ENCODE measurements around the gene TP63.

DNA sequence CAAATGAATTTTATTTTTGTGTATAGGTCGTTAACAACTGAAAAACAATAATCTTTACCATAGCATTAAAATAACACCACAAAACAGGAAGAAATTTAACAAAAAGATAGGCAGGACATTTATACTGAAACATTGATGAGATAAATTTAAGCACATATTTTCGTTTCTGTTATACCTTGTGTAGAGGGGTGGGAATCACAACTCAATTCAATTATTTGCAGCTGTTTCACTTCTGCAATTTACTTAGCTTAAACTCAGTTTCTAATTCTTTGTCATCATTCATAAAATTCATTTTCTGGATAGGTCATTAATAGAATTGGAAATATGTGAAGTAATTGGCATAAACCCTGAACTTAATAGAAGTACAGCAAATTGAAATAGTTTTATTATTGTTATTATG, 42.3 kb downstream of the TP63 start:
- TF ChIP-seq NFIC (IDR thresholded peaks at IDR 0.05) (no peak), EP300 (IDR thresholded peaks at IDR 0.05; ENCODE audit: borderline replicate concordance) (no peak), ZBTB7A (IDR thresholded peaks at IDR 0.05; ENCODE audit: low read depth) (no peak), RAD21 (IDR thresholded peaks at IDR 0.05; ENCODE audit: low read depth) (no peak), CREB1 (IDR thresholded peaks at IDR 0.05; ENCODE audit: low read depth) (no peak), FOXM1 (IDR thresholded peaks at IDR 0.05; ENCODE audit: borderline replicate concordance, low read depth) (no peak), TAF1 (IDR thresholded peaks at IDR 0.05; ENCODE audit: low read depth) (no peak), YY1 (IDR thresholded peaks at IDR 0.05; ENCODE audit: low read depth) (no peak), CEBPB (IDR thresholded peaks at IDR 0.05) (no peak), EGR1 (IDR thresholded peaks at IDR 0.05) (no peak), TEAD4 (IDR thresholded peaks at IDR 0.05) (no peak)
- TF ChIP-seq, protein P1, sequence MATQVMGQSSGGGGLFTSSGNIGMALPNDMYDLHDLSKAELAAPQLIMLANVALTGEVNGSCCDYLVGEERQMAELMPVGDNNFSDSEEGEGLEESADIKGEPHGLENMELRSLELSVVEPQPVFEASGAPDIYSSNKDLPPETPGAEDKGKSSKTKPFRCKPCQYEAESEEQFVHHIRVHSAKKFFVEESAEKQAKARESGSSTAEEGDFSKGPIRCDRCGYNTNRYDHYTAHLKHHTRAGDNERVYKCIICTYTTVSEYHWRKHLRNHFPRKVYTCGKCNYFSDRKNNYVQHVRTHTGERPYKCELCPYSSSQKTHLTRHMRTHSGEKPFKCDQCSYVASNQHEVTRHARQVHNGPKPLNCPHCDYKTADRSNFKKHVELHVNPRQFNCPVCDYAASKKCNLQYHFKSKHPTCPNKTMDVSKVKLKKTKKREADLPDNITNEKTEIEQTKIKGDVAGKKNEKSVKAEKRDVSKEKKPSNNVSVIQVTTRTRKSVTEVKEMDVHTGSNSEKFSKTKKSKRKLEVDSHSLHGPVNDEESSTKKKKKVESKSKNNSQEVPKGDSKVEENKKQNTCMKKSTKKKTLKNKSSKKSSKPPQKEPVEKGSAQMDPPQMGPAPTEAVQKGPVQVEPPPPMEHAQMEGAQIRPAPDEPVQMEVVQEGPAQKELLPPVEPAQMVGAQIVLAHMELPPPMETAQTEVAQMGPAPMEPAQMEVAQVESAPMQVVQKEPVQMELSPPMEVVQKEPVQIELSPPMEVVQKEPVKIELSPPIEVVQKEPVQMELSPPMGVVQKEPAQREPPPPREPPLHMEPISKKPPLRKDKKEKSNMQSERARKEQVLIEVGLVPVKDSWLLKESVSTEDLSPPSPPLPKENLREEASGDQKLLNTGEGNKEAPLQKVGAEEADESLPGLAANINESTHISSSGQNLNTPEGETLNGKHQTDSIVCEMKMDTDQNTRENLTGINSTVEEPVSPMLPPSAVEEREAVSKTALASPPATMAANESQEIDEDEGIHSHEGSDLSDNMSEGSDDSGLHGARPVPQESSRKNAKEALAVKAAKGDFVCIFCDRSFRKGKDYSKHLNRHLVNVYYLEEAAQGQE (IDR thresholded peaks at IDR 0.05; ENCODE audit: low read depth): no peak
- TF ChIP-seq, protein P2, sequence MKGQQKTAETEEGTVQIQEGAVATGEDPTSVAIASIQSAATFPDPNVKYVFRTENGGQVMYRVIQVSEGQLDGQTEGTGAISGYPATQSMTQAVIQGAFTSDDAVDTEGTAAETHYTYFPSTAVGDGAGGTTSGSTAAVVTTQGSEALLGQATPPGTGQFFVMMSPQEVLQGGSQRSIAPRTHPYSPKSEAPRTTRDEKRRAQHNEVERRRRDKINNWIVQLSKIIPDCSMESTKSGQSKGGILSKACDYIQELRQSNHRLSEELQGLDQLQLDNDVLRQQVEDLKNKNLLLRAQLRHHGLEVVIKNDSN (IDR thresholded peaks at IDR 0.05): no peak
- TF ChIP-seq, protein P3, sequence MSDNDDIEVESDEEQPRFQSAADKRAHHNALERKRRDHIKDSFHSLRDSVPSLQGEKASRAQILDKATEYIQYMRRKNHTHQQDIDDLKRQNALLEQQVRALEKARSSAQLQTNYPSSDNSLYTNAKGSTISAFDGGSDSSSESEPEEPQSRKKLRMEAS (IDR thresholded peaks at IDR 0.05): no peak
